K562 (cell line): ENCODE measurements around the gene SHISA5. TPM values are rescaled to one million over a fixed set of nuclear protein-coding genes. Genes with fewer than 3 reads are reported as not detected.
A peak's percentile ranks its signal among the peaks of the same experiment; 100 is the strongest.

Experiments used
- ADNP ChIP-seq: fragments of 200-800 bp; sonication (Bioruptor generic); IDR thresholded peaks from 2 replicates; pipeline ENCODE4 v1.6.1; 2016; ENCODE audit warnings: missing genetic modification characterization, missing compliant biosample characterization
- ASH1L ChIP-seq: fragments of 450-650 bp; IDR thresholded peaks from 2 replicates; pipeline ENCODE4 v1.6.1; 2018; ENCODE audit warnings: borderline replicate concordance, mild to moderate bottlenecking, low read depth; ENCODE audit not compliant: partially characterized antibody
- FOXK2 ChIP-seq, 2 experiments: fragments of 450-650 bp; IDR thresholded peaks in 1 of 2; conservative IDR thresholded peaks in 1 of 2; 2 replicates each; pipeline ENCODE4 v1.6.1; 2016; ENCODE audit warnings: low read depth in 2 of 2, mild to moderate bottlenecking in 1 of 2
- FOXP4 ChIP-seq: sonication (generic); formaldehyde crosslinking; IDR thresholded peaks from 2 replicates; pipeline ENCODE4 v1.8.0; 2022; ENCODE audit warnings: mild to moderate bottlenecking, missing genetic modification reagents, borderline replicate concordance
- GABPB1 ChIP-seq: sonication (generic); formaldehyde crosslinking; IDR thresholded peaks from 2 replicates; pipeline ENCODE4 v1.8.0; 2022; ENCODE audit warnings: mild to moderate bottlenecking, missing genetic modification reagents
- HCFC1 ChIP-seq: IDR thresholded peaks from 2 replicates; pipeline ENCODE4 v1.6.1; 2012; ENCODE audit warnings: low read depth, low read length, improper control_type of control experiment
- MIER1 ChIP-seq: fragments of 450-650 bp; IDR thresholded peaks from 2 replicates; pipeline ENCODE4 v1.6.1; 2016; ENCODE audit warnings: antibody characterized with exemption, mild to moderate bottlenecking, low read depth
- MLLT1 ChIP-seq, 2 experiments: fragments of 450-650 bp; IDR thresholded peaks; 2 replicates each; pipeline ENCODE4 v1.6.1; 2016
- RBBP5 ChIP-seq: fragments of 200-600 bp; sonication (generic); IDR thresholded peaks from 2 replicates; pipeline ENCODE4 v1.6.1; 2012; ENCODE audit warnings: borderline replicate concordance, mild to moderate bottlenecking, low read length, control low read depth, inconsistent platforms; ENCODE audit not compliant: insufficient read depth, poor library complexity, severe bottlenecking
- THRB ChIP-seq: fragments of 450-650 bp; formaldehyde crosslinking; conservative IDR thresholded peaks from 2 replicates; pipeline ENCODE4 v1.4.0; 2022; ENCODE audit warnings: mild to moderate bottlenecking, missing genetic modification characterization
- ZNF445 ChIP-seq: fragments of 250-450 bp; sonication (Bioruptor Pico); IDR thresholded peaks from 2 replicates; pipeline ENCODE4 v1.4.0; 2020; ENCODE audit warnings: low read depth, mild to moderate bottlenecking, moderate library complexity
- ZNF75A ChIP-seq: fragments of 450-650 bp; formaldehyde crosslinking; IDR thresholded peaks from 2 replicates; pipeline ENCODE4 v1.4.0; 2020; ENCODE audit warnings: mild to moderate bottlenecking
- ZNF778 ChIP-seq: fragments of 450-650 bp; formaldehyde crosslinking; IDR thresholded peaks from 2 replicates; pipeline ENCODE4 v1.4.0; 2020; ENCODE audit warnings: mild to moderate bottlenecking, moderate library complexity
- polyA plus RNA-seq, 8 experiments: library from polyadenylated mRNA; depleted of rRNA in 4 of 8; stranded (reverse) in 5 of 8; unstranded in 3 of 8; fragments of >200 nt; fragmentation: Nextera tagmentation in 2 of 8; fragmentation: Illumina TruSeq in 1 of 8; extraction: Ambion mirVana in 2 of 8; extraction: Trizol in 1 of 8; gene quantifications; 2 replicates each; pipeline versions ENCODE4 v1.2.1 to v1.2.3, GENCODE V29; 2011 to 2014; ENCODE audit warnings: inconsistent platforms in 1 of 8, missing spikeins in 1 of 8
- total RNA-seq, 7 experiments: library from RNA; depleted of rRNA in 6 of 7; stranded (reverse); fragments of >200 nt in 6 of 7; fragmentation: Illumina TruSeq in 2 of 7; extraction: Trizol in 2 of 7; gene quantifications; 2 replicates each; pipeline versions ENCODE4 v1.2.1 to v1.2.3, GENCODE V29; 2011 to 2021; ENCODE audit warnings: low replicate concordance in 1 of 7

The SHISA5 gene
- total and polyA plus RNA-seq, 9 of the 15 experiments (the other 6 are each of a cell fraction or from before 2014, with no cell fraction given): 8.4 to 85.8 (median 56.1) TPM

- TF ChIP-seq ASH1L: peak; percentile 43
- no peak for TF ChIP-seq ADNP
- peak; percentile 72 for TF ChIP-seq RBBP5
- TF ChIP-seq ZNF445: no peak
- no peak for TF ChIP-seq ZNF778 (CRISPR knock-in tag)
- 0 out of 4 replicates have a peak, but pooled peaks of 1 of the 2 experiments have one; percentile 11 for TF ChIP-seq MLLT1 (IDR thresholded peaks at IDR 0.05)
- TF ChIP-seq THRB: no peak
- no peak for TF ChIP-seq MIER1
- peak in 1 of 2 experiments; percentile 25; a peak in 1 of 4 replicates for TF ChIP-seq FOXK2 (conservative IDR thresholded peaks at IDR 0.05 in 1 of 2, IDR thresholded peaks at IDR 0.05 in 1 of 2; ENCODE audit: low read depth in 2 of 2)
- no peak for TF ChIP-seq FOXP4 (CRISPR knock-in tag)
- TF ChIP-seq HCFC1: peak; percentile 69; the same call in 1 of the 2 replicates
- TF ChIP-seq ZNF75A (CRISPR knock-in tag): no peak
- peak; percentile 93 for TF ChIP-seq GABPB1 (CRISPR knock-in tag)
Observed at GRCh38 chr3:48439820-48440589, 64.0 kb downstream of the SHISA5 start, which contains the start of the genes CCDC51 and TMA7 (continued).
